ENCODE data around the gene C10orf90.

Gene C10orf90, protein sequence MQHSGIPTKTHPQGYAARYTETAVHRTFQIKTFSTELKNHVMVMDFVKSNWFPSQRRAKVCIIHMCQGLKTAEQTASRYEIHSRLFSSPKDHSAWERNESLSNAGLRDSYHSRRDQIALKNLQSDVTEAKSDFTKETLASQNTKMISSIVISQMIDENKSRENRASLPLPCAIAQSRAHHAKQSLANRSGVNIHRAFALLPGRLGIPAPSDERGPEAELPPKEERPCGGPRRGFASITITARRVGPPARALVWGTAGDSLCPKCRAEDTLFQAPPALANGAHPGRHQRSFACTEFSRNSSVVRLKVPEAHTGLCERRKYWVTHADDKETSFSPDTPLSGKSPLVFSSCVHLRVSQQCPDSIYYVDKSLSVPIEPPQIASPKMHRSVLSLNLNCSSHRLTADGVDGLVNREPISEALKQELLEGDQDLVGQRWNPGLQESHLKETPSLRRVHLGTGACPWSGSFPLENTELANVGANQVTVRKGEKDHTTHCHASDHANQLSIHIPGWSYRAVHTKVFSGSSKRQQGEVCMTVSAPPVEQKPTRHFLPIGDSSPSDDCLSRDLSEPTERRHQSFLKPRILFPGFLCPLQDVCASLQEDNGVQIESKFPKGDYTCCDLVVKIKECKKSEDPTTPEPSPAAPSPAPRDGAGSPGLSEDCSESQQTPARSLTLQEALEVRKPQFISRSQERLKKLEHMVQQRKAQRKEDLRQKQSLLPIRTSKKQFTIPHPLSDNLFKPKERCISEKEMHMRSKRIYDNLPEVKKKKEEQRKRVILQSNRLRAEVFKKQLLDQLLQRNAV

GRCh38 chr10:126670056-126670894 lies at the start of gene C10orf90:
TSS of gene C10orf90 (minus strand) at chr10:126670693. CDS start at chr10:126670480, 213 bp downstream.
- H3K27me3 ChIP-seq (ENCODE audit: insufficient read depth, low read length): no peaks in the 10 kb centered on the region
- TF ChIP-seq EZH2 (IDR thresholded peaks at IDR 0.05; ENCODE audit: borderline replicate concordance, low read length) (no peak), CTCF (IDR thresholded peaks at IDR 0.05; ENCODE audit: low read length) (no peak)

GRCh38 chr10:126716366-126716765 lies 45.9 kb upstream of the C10orf90 start:
- Histone ChIP-seq H3K27ac (ENCODE audit: low read depth, low read length, poor library complexity, severe bottlenecking) (no peak overlapping the region), H3K4me3 (ENCODE audit: low read depth, low read length, poor library complexity, severe bottlenecking) (no peak overlapping the region), H3K9ac (ENCODE audit: low read length) (no peak overlapping the region), H3K36me3 (ENCODE audit: insufficient read depth, low read length) (no peaks in the 10 kb centered on the region), H4K20me1 (ENCODE audit: insufficient read depth, low read length) (no peaks in the 10 kb centered on the region), H3K9me3 (ENCODE audit: low read length) (no peaks in the 10 kb centered on the region), H3F3A (ENCODE audit: insufficient read depth, low read length) (no peaks in the 10 kb centered on the region), H3K4me1 (ENCODE audit: insufficient read depth, low read length, severe bottlenecking) (no peaks in the 10 kb centered on the region), H3K79me2 (ENCODE audit: insufficient read depth, low read length) (no peaks in the 10 kb centered on the region), H3K9me2 (ENCODE audit: low read depth, low read length) (no peaks in the 10 kb centered on the region), H3K4me2 (ENCODE audit: low read length) (no peak overlapping the region), H3K27me3 (ENCODE audit: insufficient read depth, low read length) (no peaks in the 10 kb centered on the region), H2AFZ (ENCODE audit: low read length) (no peak overlapping the region)
- TF ChIP-seq CTCF (IDR thresholded peaks at IDR 0.05; ENCODE audit: low read length): no peak

More at GRCh38 chr10:126670056-126670894, at the start of gene C10orf90:
- Histone ChIP-seq H3K36me3 (ENCODE audit: insufficient read depth, low read length) (no peaks in the 10 kb centered on the region), H3F3A (ENCODE audit: insufficient read depth, low read length) (no peaks in the 10 kb centered on the region), H3K79me2 (ENCODE audit: insufficient read depth, low read length) (no peaks in the 10 kb centered on the region), H3K9me2 (ENCODE audit: low read depth, low read length) (no peaks in the 10 kb centered on the region), H3K4me3 (ENCODE audit: low read depth, low read length, poor library complexity, severe bottlenecking) (no peak within 1 kb of the TSS), H3K27ac (ENCODE audit: low read depth, low read length, poor library complexity, severe bottlenecking) (no peak within 1 kb of the TSS), H4K20me1 (ENCODE audit: insufficient read depth, low read length) (no peaks in the 10 kb centered on the region), H2AFZ (ENCODE audit: low read length) (no peak within 1 kb of the TSS), H3K9me3 (ENCODE audit: low read length) (no peaks in the 10 kb centered on the region), H3K9ac (ENCODE audit: low read length) (no peak within 1 kb of the TSS), H3K4me2 (ENCODE audit: low read length) (no peak within 1 kb of the TSS), H3K4me1 (ENCODE audit: insufficient read depth, low read length, severe bottlenecking) (no peaks in the 10 kb centered on the region)

DNA sequence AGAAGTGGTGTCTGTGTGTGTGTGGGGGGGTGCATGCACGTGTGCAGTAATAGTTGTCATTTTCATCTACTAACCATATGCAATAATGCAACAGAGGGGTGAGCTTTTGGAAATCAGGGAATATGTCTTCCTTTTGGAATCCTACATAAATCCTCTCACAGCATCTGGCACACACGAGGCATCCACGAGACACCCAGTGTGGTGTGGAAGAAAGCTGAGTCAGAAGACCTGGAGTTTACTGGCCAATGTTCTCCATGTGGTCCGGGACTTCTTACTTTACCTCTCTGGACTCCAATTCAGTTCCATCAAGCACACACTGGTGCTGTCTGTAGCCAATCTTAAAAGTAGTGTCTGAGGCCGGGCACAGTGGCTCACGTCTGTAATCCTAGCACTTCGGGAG lies 43.1 kb upstream of the C10orf90 start:
- Histone ChIP-seq H3K36me3 (ENCODE audit: insufficient read depth, low read length) (no peaks in the 10 kb centered on the region), H3K79me2 (ENCODE audit: insufficient read depth, low read length) (no peaks in the 10 kb centered on the region), H3K9ac (ENCODE audit: low read length) (no peak overlapping the region), H3K9me2 (ENCODE audit: low read depth, low read length) (no peaks in the 10 kb centered on the region), H3K9me3 (ENCODE audit: low read length) (no peaks in the 10 kb centered on the region), H3K4me1 (ENCODE audit: insufficient read depth, low read length, severe bottlenecking) (no peaks in the 10 kb centered on the region), H3K4me3 (ENCODE audit: low read depth, low read length, poor library complexity, severe bottlenecking) (no peak overlapping the region), H2AFZ (ENCODE audit: low read length) (no peak overlapping the region), H3K4me2 (ENCODE audit: low read length) (no peak overlapping the region), H3K27ac (ENCODE audit: low read depth, low read length, poor library complexity, severe bottlenecking) (no peak overlapping the region), H4K20me1 (ENCODE audit: insufficient read depth, low read length) (no peaks in the 10 kb centered on the region), H3K27me3 (ENCODE audit: insufficient read depth, low read length) (no peaks in the 10 kb centered on the region), H3F3A (ENCODE audit: insufficient read depth, low read length) (no peaks in the 10 kb centered on the region)
- TF ChIP-seq CTCF (IDR thresholded peaks at IDR 0.05; ENCODE audit: low read length): no peak
- no peak for TF ChIP-seq EZH2 (IDR thresholded peaks at IDR 0.05; ENCODE audit: borderline replicate concordance, low read length)
